ENCODE results near the gene AMBRA1. TPM values are rescaled to one million over a fixed set of nuclear protein-coding genes. Genes with fewer than 3 reads are reported as not detected.
A peak's percentile ranks its signal among the peaks of the same experiment; 100 is the strongest.

The AMBRA1 gene
- total and polyA plus RNA-seq, 2 of the 8 experiments (the other 6 are each of a cell fraction or from before 2014, with no cell fraction given) = 14.2 to 37.4 TPM

- TF ChIP-seq SRF (IDR thresholded peaks at IDR 0.05; ENCODE audit: low read depth, low read length) (peak; percentile 97), CREB1 (IDR thresholded peaks at IDR 0.05) (peak; percentile 60), SUZ12 (IDR thresholded peaks at IDR 0.05; ENCODE audit: low read length) (no peak), SP1 (IDR thresholded peaks at IDR 0.05; ENCODE audit: low read depth, low read length) (0 out of 2 replicates have a peak, but pooled peaks have one; percentile 57), CBX5 (IDR thresholded peaks at IDR 0.05; ENCODE audit: low read depth, low read length) (no peak), CHD1 (IDR thresholded peaks at IDR 0.05; ENCODE audit: low read depth, low read length) (no peak), PHF8 (conservative IDR thresholded peaks at IDR 0.05; ENCODE audit: low read depth, low read length) (peak; percentile 93), ASH2L (IDR thresholded peaks at IDR 0.05; ENCODE audit: low read length) (peak; percentile 97), TAF7 (optimal IDR thresholded peaks at IDR 0.05; ENCODE audit: borderline replicate concordance, low read depth, low read length) (peak; percentile 83), RBBP5 (IDR thresholded peaks at IDR 0.05; ENCODE audit: borderline replicate concordance, low read depth, low read length) (peak; percentile 88), RAD21 (IDR thresholded peaks at IDR 0.05 in 1 of 2, conservative IDR thresholded peaks at IDR 0.05 in 1 of 2; ENCODE audit: low read depth in 2 of 2, low read length in 2 of 2) (no peak), NANOG (IDR thresholded peaks at IDR 0.05; ENCODE audit: insufficient read depth, low read depth, low read length, poor library complexity, severe bottlenecking) (peak; percentile 48)
These were observed at the start of gene AMBRA1 (continued) for GRCh38 chr11:46593550-46594373.

All from H1 (cell line).